ENCODE data around the gene FAM186B. TPM values are rescaled to one million over a fixed set of nuclear protein-coding genes. Genes with fewer than 3 reads are reported as not detected.

Gene FAM186B
- total and polyA plus RNA-seq, 8 donors = 0.18 to 7.0 (median 0.27) TPM; not detected in 4

DNA sequence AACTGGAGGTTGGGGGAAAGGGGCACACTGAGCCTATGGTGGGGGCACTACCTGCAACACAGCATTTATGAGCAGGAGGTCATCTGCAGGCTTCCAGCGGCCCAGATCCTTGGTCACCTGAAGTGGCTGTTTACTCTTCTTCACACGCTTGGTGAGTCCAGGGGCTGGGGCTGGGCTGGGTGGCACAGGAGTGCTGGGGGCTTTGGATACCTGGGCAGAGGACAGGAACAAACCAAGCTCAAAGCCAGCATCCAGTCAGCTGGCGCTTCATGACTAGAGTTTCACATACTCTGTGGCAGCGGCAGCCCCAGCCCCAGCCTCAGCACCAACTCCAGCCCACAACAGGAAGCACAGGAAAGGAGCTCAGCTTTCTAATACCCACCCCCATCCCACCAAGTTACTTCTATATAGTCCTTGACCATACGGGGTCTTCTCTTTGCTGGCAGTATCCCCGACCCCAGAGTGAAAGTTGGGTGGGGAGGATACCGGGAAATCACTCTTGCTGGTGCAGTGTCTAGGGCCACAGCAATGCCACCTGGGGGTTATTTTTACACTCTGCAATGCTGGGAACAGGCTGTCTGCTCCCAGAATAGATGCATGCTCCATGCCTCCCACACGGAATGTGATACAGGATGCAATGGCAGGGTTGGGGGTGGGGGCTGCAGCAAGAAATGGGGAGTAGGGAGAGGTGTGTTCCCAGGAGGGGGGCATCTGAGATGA, 40.6 kb downstream of the FAM186B start:
- DNase-seq = no peak
- TF ChIP-seq EP300 (IDR thresholded peaks at IDR 0.05) (no peak), POLR2AphosphoS5 (IDR thresholded peaks at IDR 0.05) (no peak), POLR2A (IDR thresholded peaks at IDR 0.05) (no peak)
- TF ChIP-seq, protein P1, sequence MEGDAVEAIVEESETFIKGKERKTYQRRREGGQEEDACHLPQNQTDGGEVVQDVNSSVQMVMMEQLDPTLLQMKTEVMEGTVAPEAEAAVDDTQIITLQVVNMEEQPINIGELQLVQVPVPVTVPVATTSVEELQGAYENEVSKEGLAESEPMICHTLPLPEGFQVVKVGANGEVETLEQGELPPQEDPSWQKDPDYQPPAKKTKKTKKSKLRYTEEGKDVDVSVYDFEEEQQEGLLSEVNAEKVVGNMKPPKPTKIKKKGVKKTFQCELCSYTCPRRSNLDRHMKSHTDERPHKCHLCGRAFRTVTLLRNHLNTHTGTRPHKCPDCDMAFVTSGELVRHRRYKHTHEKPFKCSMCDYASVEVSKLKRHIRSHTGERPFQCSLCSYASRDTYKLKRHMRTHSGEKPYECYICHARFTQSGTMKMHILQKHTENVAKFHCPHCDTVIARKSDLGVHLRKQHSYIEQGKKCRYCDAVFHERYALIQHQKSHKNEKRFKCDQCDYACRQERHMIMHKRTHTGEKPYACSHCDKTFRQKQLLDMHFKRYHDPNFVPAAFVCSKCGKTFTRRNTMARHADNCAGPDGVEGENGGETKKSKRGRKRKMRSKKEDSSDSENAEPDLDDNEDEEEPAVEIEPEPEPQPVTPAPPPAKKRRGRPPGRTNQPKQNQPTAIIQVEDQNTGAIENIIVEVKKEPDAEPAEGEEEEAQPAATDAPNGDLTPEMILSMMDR (IDR thresholded peaks at IDR 0.05) = no peak
- Histone ChIP-seq H3K4me3 (no peak overlapping the region), H3K9me3 (no peaks in the 10 kb centered on the region), H3K4me1 (peaks cover 17 to 49% (median 35%) of the 10 kb centered on the region in 4 donors), H3K27ac (no peak overlapping the region), H3K27me3 (no peaks in the 10 kb centered on the region), H3K36me3 (peaks cover 48 to 67% (median 58%) of the 10 kb centered on the region in 4 donors)
- WGBS, 5 donors = 63 to 84% (median 82%) methylated on average over 5 to 8 of the region's 8 CpGs
- intact Hi-C loops (cut with DNase I; ENCODE audit: low total_unique reads) = no loop called here

DNA sequence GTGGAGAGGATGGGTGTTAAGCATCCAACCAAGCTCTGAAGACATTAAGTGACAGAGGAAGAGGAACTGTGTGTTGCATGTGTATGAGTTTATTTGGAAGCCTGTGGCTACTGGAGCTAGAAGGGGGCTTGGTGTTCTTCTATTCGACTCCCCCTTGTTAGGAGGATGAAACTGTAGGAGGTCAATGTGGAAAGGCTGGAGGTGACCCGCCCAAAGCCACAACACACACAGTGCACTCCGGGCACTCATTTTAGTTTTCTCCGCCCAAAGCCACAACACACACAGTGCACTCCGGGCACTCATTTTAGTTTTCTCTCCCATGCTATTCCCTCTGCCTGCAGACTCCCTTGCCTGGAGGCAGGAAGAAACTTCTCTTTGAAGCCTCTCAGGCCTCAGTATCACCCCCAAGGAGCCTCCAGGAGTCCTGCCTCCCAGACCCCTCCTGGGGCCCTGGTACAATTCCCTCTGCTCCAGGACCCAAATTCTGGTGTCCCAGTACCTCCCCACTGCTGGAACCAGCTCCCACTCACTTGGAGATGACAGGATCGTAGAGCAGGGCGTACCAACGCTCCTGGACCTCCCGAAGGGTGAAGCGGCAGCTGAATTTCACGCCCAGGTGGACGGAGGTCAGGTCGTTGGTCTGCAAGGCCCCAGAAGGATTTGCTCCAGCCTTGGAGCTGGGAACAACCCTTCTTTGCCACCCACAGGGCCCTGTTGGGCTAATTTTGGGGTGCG, 41.3 kb downstream of the FAM186B start:
- TF ChIP-seq, protein P1 (IDR thresholded peaks at IDR 0.05) = no peak
- TF ChIP-seq POLR2A (IDR thresholded peaks at IDR 0.05) (no peak), POLR2AphosphoS5 (IDR thresholded peaks at IDR 0.05) (no peak), EP300 (IDR thresholded peaks at IDR 0.05) (no peak)
- H3K4me3 ChIP-seq = no peak overlapping the region
- peaks cover 55 to 75% (median 66%) of the 10 kb centered on the region in 4 donors for H3K36me3 ChIP-seq
- H3K9me3 ChIP-seq = no peaks in the 10 kb centered on the region
- no peak overlapping the region for H3K27ac ChIP-seq
- DNase-seq = no peak
- peaks cover 15 to 42% (median 30%) of the 10 kb centered on the region in 4 donors for H3K4me1 ChIP-seq
- intact Hi-C loops (cut with DNase I; ENCODE audit: low total_unique reads) = no loop called here
- no peaks in the 10 kb centered on the region for H3K27me3 ChIP-seq
- 86 to 91% (median 89%) methylated on average over 14 of the region's 14 CpGs for WGBS, 5 donors

DNA sequence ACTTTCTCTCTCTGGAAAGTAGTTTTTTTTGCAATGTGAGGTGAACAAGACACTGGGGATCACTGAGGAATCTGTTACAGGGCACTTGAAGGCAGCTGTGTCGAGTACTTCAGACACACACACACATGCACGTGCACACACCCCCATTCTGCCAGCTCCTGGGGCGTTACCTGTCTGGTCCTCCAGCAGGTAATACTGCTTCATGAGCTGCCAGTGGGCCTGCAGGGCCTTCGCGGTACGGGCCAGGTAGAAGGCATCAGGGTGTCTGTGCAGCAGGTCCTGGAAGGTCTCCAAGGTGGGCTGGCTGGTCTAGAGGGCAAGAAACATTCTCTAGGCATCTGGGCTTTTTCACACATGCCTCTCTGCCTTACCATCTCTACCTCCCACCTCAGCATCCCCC, 42.6 kb downstream of the FAM186B start:
- no peak for DNase-seq
- Histone ChIP-seq H3K9me3 (no peaks in the 10 kb centered on the region), H3K4me1 (peaks cover 11 to 34% (median 23%) of the 10 kb centered on the region in 4 donors), H3K27me3 (no peaks in the 10 kb centered on the region), H3K27ac (no peak overlapping the region), H3K36me3 (peaks cover 65 to 87% (median 78%) of the 10 kb centered on the region in 4 donors), H3K4me3 (no peak overlapping the region)
- intact Hi-C loops (cut with DNase I; ENCODE audit: low total_unique reads) = no loop called here
- 89 to 94% (median 93%) methylated on average over 6 of the region's 6 CpGs for WGBS, 5 donors
- TF ChIP-seq EP300 (IDR thresholded peaks at IDR 0.05) = no peak
- TF ChIP-seq POLR2A (IDR thresholded peaks at IDR 0.05) = no peak
- TF ChIP-seq, protein P1 (IDR thresholded peaks at IDR 0.05) = no peak
- no peak for TF ChIP-seq POLR2AphosphoS5 (IDR thresholded peaks at IDR 0.05)

DNA sequence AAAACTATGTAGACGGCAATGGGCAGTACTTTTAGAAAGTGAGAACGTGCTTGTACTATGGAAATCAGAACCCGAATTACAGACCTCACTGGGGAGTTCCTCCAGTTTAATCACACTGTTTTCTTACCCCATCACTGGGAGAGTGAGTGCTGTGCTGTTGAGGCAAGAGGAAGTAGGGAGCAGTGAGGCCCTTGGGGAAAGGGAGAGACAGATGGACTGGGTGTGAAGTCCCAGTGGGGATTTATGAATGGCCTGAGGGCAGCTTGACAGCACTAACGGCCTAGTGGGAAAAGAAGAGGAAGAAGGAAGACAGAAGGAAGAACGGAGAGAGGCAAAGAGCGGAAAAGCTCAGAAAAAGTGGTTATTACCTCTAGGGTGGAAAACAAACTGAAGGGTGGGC, 43.2 kb downstream of the FAM186B start:
- DNase-seq = no peak
- WGBS, 5 donors = 79 to 87% (median 82%) methylated on average over 6 of the region's 6 CpGs
- intact Hi-C loops (cut with DNase I; ENCODE audit: low total_unique reads) = no loop called here
- Histone ChIP-seq H3K4me3 (no peak overlapping the region), H3K27ac (no peak overlapping the region), H3K9me3 (no peaks in the 10 kb centered on the region), H3K27me3 (no peaks in the 10 kb centered on the region), H3K36me3 (peaks cover 71 to 93% (median 84%) of the 10 kb centered on the region in 4 donors), H3K4me1 (peaks cover 11 to 32% (median 20%) of the 10 kb centered on the region in 4 donors)
- TF ChIP-seq POLR2AphosphoS5 (IDR thresholded peaks at IDR 0.05) = no peak
- TF ChIP-seq, protein P1 (IDR thresholded peaks at IDR 0.05) = no peak
- no peak for TF ChIP-seq POLR2A (IDR thresholded peaks at IDR 0.05)
- TF ChIP-seq EP300 (IDR thresholded peaks at IDR 0.05) = no peak
